GM12872 (cell line): ENCODE measurements around the gene PPP2R5A.

Experiments
- TF ChIP-seq, protein P1 (sequence below): IDR thresholded peaks from 3 replicates; pipeline ENCODE4 v1.5.1; 2011; ENCODE audit warnings: low read depth, mild to moderate bottlenecking, low read length, moderate library complexity; ENCODE audit not compliant: insufficient read depth

PPP2R5A gene

DNA sequence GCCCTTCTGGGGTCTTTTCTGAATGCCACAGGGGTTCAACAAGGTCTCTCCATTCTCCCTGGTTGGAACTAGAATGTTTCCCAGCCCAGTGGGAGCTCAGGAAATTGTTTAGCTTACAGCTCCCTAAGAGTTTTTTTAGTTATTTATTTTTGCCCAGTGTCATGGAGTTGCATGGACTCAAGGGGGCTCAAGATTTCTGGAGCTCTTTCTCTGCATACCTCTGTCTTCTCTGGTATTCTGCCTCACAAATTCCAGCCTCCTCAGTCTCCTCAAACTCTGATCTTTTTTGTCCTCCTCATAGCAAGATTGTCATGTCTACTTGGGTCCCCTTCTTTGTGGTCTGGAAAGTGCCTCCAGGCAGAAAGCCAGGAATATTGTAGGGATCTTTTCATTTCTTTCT is 15.9 kb upstream of the PPP2R5A start:
- TF ChIP-seq, protein P1, sequence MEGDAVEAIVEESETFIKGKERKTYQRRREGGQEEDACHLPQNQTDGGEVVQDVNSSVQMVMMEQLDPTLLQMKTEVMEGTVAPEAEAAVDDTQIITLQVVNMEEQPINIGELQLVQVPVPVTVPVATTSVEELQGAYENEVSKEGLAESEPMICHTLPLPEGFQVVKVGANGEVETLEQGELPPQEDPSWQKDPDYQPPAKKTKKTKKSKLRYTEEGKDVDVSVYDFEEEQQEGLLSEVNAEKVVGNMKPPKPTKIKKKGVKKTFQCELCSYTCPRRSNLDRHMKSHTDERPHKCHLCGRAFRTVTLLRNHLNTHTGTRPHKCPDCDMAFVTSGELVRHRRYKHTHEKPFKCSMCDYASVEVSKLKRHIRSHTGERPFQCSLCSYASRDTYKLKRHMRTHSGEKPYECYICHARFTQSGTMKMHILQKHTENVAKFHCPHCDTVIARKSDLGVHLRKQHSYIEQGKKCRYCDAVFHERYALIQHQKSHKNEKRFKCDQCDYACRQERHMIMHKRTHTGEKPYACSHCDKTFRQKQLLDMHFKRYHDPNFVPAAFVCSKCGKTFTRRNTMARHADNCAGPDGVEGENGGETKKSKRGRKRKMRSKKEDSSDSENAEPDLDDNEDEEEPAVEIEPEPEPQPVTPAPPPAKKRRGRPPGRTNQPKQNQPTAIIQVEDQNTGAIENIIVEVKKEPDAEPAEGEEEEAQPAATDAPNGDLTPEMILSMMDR = no peak

DNA sequence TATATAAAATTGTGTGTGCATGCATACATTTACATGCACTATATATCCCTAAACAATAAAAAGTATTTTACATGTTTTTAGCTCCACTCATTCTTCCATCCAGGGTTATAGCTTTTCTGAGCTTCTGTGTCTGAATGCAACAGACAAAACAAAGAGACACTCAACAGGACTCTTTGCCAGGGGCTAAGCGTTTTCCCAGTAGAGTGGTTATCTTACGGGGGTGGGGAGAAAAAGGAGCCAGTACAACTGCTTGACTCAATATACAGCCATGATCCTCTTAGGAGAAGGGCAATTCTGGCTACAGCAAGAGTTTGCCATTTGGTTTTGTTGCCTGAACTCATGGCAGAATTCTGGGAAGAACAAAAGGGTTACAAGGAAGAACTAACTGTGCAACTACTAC is 14.6 kb upstream of the PPP2R5A start:
- TF ChIP-seq, protein P1 = no peak

DNA sequence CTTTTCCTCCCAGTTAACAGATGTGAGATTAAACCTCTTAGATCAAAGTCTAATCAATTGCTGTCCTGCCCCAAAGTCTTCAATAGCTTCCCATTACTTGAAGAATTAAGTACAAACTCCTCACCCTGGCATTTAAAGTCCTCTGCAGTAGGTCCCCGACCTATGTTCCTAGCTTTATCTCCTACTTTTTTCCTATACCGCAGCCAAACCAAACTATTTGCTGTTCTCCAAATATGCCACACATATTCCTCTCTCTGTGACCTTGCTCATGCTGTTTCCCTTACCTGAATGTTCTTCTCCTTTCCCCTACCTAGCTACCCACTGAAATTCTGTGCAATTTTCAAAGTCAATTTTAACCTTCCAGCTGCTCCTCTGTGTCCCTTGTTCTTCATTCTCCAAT is 14.0 kb upstream of the PPP2R5A start:
- TF ChIP-seq, protein P1 = no peak

DNA sequence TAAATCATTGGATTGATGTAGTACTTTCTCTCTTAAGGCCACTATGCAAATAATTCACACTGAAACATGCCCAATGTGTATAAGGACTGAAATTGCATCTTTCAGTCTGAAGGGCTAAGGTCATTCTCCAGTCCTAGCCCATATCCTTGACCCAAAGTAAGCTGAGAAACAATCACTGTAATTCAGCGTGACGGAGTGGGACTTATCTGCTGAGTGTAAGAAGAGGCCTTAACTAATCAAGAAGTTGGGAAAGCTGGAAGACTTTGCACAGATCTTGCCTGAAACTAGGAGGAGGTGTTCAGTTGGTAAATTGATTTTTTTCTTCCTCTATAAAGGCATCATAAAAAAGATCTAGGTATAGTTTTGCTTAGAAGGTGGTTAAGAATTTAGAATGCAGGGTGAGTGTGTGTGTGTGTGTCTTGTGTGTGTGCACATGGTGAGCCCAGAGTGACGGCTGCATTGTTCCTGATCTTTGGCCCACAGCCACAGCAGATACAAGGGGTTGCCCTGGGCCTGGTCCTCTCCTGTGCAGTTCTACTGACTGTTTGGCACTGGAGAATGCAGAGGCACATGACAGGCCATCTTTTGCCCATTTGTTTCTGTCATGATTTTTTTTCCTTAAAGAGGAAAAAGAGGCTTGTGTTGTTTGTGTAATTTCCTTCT is 13.3 kb upstream of the PPP2R5A start:
- TF ChIP-seq, protein P1 = no peak

DNA sequence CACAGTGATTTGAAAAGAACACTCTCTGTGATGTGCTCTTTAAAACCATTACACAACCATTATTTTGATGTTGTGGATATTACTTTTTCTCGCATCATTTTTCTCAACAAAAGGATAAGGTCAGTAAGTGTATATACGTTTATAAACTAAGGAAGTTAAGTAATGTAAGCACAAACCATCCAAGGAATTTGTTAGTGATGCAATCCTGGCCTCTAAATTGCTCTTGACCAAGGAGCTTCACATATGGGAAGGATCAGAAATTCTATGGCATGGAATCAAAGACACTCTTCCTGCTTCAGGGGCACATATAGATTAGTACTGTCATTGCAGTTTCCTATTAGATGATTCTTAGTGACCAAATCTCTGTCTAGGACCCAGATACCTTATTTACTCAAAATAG is 3.6 kb upstream of the PPP2R5A start:
- TF ChIP-seq, protein P1 = no peak

DNA sequence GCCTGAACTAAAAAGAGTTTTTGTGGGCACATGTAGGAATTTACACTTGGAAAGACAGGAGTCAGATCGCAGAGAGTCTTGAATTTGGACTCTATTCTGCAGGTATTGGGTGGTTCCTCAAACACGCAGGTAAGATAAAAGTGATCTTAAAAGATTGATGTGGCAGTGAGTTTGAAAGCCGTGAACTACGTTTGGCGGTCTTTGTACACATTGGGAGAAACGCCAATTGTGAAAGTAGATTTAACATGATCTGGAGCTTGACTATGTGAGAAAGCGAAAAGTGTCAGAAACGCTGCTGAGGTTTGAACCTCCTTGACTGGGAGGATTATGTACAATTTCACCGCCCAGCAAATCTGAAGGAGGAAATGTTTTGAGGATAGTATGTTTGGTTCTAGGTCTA is 1.5 kb upstream of the PPP2R5A start:
- TF ChIP-seq, protein P1 = no peak

DNA sequence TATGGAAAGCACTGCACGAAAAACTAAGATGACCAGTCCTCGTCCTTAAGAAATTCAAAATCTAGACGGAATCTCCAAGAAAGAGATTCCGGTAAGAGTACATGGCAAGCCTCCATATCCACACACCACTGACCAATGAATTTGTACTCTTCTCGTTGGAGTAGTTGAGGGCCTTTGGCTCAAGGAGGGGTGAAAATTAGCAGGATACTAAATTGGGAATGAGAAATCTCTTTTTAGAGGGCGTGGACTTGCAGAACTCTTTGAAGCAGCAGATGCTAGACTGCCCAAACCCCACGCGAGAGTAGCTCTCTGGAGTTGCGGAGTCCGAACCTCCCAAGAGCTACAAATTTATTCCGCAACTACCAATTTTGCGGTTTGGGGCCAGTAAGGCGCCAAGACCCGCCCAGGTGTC is 872 bp upstream of the PPP2R5A start:
- TF ChIP-seq, protein P1 = no peak
